ENCODE measurements around the gene TLL1. TPM values are rescaled to one million over a fixed set of nuclear protein-coding genes. Genes with fewer than 3 reads are reported as not detected.

The TLL1 gene
- total RNA-seq, 1 experiment from 2014 or later = 0.63 TPM

DNA sequence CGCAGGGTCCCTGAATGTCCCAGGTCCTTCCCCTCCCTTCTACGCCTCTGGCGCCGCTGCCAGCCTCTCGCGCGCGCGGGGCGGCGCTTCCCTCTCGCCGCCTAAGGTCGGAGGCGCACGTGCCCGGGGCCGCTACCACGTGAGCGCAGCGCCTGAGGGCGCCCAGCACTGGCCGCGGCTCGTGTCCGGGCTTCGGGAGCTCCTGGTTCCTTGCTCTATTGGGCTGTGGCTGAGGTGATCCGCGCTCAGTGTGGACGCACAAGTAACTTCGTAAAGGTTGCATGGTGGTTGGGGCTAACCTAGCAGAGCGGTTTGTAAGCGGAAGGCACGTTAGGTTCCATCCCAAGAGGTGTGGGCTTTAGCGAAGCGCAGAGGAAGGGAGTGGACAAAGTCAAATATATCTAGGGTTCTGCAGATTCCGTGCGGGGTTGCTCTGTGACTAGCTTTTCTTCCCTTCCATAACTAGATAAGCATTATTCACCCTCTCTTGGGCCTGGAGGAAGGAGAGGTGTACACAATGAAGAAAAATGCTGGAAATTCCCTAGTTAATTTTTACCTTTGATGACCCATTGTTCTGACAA, 1.8 kb downstream of the TLL1 start (continued):
- TF ChIP-seq, protein P1, sequence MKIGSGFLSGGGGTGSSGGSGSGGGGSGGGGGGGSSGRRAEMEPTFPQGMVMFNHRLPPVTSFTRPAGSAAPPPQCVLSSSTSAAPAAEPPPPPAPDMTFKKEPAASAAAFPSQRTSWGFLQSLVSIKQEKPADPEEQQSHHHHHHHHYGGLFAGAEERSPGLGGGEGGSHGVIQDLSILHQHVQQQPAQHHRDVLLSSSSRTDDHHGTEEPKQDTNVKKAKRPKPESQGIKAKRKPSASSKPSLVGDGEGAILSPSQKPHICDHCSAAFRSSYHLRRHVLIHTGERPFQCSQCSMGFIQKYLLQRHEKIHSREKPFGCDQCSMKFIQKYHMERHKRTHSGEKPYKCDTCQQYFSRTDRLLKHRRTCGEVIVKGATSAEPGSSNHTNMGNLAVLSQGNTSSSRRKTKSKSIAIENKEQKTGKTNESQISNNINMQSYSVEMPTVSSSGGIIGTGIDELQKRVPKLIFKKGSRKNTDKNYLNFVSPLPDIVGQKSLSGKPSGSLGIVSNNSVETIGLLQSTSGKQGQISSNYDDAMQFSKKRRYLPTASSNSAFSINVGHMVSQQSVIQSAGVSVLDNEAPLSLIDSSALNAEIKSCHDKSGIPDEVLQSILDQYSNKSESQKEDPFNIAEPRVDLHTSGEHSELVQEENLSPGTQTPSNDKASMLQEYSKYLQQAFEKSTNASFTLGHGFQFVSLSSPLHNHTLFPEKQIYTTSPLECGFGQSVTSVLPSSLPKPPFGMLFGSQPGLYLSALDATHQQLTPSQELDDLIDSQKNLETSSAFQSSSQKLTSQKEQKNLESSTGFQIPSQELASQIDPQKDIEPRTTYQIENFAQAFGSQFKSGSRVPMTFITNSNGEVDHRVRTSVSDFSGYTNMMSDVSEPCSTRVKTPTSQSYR (CRISPR knock-in tag; IDR thresholded peaks at IDR 0.05) = peak; percentile 98
- peak; percentile 95 for TF ChIP-seq SMAD4 (CRISPR knock-in tag; IDR thresholded peaks at IDR 0.05)
- TF ChIP-seq RELA (CRISPR knock-in tag; IDR thresholded peaks at IDR 0.05; ENCODE audit: borderline replicate concordance) = peak; percentile 99
- TF ChIP-seq, protein P2, sequence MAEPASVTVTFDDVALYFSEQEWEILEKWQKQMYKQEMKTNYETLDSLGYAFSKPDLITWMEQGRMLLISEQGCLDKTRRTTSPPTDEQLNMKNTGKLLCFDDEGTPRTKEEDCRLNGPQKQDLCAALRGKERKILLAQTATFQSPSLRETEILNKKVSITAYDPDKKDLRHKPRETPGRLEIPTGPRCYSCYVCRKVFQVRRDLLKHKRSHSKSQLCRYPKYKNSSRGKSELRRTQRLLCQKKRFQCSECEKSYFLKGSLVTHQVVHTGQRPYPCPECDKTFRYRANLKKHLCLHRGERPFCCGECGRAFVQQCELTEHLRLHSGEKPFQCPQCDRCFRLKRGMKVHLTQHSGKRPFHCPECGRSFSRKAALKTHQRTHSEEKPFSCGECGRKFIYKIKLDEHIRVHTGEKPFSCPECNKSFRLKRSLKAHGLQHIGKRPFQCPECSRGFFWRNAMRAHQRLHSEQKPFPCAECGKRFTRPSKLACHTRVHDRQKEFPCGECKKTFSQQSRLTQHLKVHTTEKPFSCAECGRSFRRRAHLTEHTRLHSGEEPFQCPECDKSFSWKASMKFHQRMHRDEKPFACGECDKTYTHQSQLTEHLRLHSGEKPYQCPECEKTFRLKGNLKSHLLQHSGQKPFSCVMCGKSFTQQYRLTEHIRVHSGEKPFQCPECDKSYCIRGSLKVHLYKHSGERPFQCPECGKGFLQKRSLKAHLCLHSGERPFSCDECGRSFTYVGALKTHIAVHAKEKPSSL (CRISPR knock-in tag; conservative IDR thresholded peaks at IDR 0.05) = no peak
- TF ChIP-seq, protein P3, sequence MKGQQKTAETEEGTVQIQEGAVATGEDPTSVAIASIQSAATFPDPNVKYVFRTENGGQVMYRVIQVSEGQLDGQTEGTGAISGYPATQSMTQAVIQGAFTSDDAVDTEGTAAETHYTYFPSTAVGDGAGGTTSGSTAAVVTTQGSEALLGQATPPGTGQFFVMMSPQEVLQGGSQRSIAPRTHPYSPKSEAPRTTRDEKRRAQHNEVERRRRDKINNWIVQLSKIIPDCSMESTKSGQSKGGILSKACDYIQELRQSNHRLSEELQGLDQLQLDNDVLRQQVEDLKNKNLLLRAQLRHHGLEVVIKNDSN (CRISPR knock-in tag; IDR thresholded peaks at IDR 0.05) = peak; percentile 95
- no peak for TF ChIP-seq SOX15 (CRISPR knock-in tag; IDR thresholded peaks at IDR 0.05)
- peak; percentile 95 for TF ChIP-seq JUN (CRISPR knock-in tag; IDR thresholded peaks at IDR 0.05)
- TF ChIP-seq, protein P4, sequence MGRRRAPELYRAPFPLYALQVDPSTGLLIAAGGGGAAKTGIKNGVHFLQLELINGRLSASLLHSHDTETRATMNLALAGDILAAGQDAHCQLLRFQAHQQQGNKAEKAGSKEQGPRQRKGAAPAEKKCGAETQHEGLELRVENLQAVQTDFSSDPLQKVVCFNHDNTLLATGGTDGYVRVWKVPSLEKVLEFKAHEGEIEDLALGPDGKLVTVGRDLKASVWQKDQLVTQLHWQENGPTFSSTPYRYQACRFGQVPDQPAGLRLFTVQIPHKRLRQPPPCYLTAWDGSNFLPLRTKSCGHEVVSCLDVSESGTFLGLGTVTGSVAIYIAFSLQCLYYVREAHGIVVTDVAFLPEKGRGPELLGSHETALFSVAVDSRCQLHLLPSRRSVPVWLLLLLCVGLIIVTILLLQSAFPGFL (CRISPR knock-in tag; IDR thresholded peaks at IDR 0.05; ENCODE audit: borderline replicate concordance) = peak; percentile 79; the same call in 1 of the 2 replicates
- TF ChIP-seq, protein P5, sequence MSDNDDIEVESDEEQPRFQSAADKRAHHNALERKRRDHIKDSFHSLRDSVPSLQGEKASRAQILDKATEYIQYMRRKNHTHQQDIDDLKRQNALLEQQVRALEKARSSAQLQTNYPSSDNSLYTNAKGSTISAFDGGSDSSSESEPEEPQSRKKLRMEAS (CRISPR knock-in tag; IDR thresholded peaks at IDR 0.05) = peak; percentile 100
- TF ChIP-seq, protein P6, sequence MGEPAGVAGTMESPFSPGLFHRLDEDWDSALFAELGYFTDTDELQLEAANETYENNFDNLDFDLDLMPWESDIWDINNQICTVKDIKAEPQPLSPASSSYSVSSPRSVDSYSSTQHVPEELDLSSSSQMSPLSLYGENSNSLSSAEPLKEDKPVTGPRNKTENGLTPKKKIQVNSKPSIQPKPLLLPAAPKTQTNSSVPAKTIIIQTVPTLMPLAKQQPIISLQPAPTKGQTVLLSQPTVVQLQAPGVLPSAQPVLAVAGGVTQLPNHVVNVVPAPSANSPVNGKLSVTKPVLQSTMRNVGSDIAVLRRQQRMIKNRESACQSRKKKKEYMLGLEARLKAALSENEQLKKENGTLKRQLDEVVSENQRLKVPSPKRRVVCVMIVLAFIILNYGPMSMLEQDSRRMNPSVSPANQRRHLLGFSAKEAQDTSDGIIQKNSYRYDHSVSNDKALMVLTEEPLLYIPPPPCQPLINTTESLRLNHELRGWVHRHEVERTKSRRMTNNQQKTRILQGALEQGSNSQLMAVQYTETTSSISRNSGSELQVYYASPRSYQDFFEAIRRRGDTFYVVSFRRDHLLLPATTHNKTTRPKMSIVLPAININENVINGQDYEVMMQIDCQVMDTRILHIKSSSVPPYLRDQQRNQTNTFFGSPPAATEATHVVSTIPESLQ (CRISPR knock-in tag; IDR thresholded peaks at IDR 0.05) = no peak
- TF ChIP-seq, protein P7, sequence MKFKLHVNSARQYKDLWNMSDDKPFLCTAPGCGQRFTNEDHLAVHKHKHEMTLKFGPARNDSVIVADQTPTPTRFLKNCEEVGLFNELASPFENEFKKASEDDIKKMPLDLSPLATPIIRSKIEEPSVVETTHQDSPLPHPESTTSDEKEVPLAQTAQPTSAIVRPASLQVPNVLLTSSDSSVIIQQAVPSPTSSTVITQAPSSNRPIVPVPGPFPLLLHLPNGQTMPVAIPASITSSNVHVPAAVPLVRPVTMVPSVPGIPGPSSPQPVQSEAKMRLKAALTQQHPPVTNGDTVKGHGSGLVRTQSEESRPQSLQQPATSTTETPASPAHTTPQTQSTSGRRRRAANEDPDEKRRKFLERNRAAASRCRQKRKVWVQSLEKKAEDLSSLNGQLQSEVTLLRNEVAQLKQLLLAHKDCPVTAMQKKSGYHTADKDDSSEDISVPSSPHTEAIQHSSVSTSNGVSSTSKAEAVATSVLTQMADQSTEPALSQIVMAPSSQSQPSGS (CRISPR knock-in tag; IDR thresholded peaks at IDR 0.05; ENCODE audit: borderline replicate concordance, low read depth) = peak; percentile 84
- TF ChIP-seq, protein P8, sequence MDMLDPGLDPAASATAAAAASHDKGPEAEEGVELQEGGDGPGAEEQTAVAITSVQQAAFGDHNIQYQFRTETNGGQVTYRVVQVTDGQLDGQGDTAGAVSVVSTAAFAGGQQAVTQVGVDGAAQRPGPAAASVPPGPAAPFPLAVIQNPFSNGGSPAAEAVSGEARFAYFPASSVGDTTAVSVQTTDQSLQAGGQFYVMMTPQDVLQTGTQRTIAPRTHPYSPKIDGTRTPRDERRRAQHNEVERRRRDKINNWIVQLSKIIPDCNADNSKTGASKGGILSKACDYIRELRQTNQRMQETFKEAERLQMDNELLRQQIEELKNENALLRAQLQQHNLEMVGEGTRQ (CRISPR knock-in tag; IDR thresholded peaks at IDR 0.05) = peak; percentile 94
- TF ChIP-seq IRF2 (CRISPR knock-in tag; IDR thresholded peaks at IDR 0.05; ENCODE audit: borderline replicate concordance, low read depth) = peak; percentile 82; the same call in 1 of the 2 replicates
- TF ChIP-seq, protein P9, sequence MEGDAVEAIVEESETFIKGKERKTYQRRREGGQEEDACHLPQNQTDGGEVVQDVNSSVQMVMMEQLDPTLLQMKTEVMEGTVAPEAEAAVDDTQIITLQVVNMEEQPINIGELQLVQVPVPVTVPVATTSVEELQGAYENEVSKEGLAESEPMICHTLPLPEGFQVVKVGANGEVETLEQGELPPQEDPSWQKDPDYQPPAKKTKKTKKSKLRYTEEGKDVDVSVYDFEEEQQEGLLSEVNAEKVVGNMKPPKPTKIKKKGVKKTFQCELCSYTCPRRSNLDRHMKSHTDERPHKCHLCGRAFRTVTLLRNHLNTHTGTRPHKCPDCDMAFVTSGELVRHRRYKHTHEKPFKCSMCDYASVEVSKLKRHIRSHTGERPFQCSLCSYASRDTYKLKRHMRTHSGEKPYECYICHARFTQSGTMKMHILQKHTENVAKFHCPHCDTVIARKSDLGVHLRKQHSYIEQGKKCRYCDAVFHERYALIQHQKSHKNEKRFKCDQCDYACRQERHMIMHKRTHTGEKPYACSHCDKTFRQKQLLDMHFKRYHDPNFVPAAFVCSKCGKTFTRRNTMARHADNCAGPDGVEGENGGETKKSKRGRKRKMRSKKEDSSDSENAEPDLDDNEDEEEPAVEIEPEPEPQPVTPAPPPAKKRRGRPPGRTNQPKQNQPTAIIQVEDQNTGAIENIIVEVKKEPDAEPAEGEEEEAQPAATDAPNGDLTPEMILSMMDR (IDR thresholded peaks at IDR 0.05) = no peak
- TF ChIP-seq SMAD3 (CRISPR knock-in tag; IDR thresholded peaks at IDR 0.05; ENCODE audit: borderline replicate concordance) = peak; percentile 98
- no peak for TF ChIP-seq JAZF1 (CRISPR knock-in tag; IDR thresholded peaks at IDR 0.05)
- TF ChIP-seq, protein P10, sequence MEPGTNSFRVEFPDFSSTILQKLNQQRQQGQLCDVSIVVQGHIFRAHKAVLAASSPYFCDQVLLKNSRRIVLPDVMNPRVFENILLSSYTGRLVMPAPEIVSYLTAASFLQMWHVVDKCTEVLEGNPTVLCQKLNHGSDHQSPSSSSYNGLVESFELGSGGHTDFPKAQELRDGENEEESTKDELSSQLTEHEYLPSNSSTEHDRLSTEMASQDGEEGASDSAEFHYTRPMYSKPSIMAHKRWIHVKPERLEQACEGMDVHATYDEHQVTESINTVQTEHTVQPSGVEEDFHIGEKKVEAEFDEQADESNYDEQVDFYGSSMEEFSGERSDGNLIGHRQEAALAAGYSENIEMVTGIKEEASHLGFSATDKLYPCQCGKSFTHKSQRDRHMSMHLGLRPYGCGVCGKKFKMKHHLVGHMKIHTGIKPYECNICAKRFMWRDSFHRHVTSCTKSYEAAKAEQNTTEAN (CRISPR knock-in tag; IDR thresholded peaks at IDR 0.05) = peak; percentile 97
- TF ChIP-seq PRRX2 (CRISPR knock-in tag; IDR thresholded peaks at IDR 0.05) = no peak
- peak; percentile 98 for TF ChIP-seq MYBL2 (CRISPR knock-in tag; IDR thresholded peaks at IDR 0.05)
- no peak for TF ChIP-seq KAT7 (CRISPR knock-in tag; IDR thresholded peaks at IDR 0.05; ENCODE audit: borderline replicate concordance)
- no peak for TF ChIP-seq HMGA2 (CRISPR knock-in tag; IDR thresholded peaks at IDR 0.05)
- TF ChIP-seq ZNF232 (CRISPR knock-in tag; IDR thresholded peaks at IDR 0.05) = peak; percentile 99
- no peak for TF ChIP-seq ZNF423 (CRISPR knock-in tag; IDR thresholded peaks at IDR 0.05)

All from WTC11 (cell line).